Measurements from ENCODE around the gene ZFYVE1.

The ZFYVE1 gene

DNA sequence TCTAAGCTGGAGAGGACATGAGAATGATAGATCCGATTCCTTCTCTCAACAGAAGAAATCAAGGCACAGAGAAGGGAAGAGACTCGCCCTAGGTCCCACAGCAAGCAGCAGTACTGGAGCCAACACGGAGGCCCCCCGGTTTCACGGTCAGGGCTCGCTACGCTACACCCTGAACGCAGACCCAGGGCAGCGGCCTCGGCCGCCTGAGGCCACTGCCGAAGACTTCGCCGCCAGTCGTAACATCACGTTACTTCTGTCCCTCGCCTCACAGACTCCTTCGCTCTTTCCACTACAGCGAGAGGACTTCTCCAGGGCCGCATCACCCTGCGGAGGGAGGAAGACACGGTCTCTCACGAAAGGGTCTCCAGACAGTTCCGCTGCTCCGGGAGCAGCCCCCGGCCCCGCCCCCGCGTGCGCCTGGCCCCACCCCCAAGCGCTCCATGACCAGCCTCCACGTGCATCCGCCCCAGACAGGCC, 101.1 kb downstream of the ZFYVE1 start:
- DNase-seq = no peak
- intact Hi-C loops (cut with DNase I) = no loop called here

DNA sequence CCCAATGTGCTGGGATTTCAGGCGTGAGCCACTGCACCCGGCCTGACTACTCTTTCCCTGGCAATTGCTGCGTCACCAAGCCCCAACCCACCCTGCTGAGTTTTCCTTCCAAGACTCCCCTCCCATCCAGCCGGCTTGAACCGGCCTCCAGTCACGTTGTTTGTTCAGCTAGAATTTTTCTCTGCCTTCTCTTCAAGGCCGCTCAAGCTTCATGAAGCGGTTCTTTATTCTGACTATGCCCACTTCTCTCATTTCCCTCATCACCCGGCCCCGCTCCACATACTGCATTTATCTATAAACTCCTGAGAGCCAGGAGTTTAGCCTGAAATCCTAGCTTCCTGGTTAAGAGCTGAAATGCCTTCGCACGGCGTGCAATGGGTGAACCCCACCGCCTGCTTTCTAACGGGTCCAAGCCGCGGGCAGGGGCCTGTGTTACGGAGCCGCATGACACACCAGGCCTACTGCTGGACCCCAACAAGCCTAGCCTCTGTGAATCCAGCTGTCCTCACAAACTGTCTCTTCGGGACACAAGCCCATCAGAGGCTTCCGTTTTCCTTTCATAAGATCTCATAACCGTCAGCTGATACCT, 101.6 kb downstream of the ZFYVE1 start:
- intact Hi-C loops (cut with DNase I) = no loop called here
- no peak for DNase-seq

DNA sequence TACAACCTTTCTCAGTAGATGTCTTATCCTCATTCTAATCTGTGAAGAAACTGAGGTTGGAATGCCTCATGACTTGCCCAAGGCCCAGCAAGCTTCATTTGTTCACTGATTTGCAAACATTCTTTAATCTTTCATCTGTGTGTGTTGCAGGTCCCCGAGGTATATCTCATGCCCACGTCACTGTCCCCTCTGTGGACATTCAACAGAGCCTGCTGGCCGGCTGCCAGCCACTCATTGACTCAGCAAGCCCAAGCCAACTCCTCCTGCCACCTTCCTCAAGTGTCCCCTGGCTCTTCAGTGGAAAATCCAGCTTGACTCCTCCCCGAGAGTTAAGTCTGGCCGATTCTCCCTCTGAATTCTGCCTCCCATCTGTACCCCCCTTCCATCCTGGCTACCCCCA, 102.6 kb downstream of the ZFYVE1 start:
- intact Hi-C loops (cut with DNase I) = no loop called here
- DNase-seq = no peak

DNA sequence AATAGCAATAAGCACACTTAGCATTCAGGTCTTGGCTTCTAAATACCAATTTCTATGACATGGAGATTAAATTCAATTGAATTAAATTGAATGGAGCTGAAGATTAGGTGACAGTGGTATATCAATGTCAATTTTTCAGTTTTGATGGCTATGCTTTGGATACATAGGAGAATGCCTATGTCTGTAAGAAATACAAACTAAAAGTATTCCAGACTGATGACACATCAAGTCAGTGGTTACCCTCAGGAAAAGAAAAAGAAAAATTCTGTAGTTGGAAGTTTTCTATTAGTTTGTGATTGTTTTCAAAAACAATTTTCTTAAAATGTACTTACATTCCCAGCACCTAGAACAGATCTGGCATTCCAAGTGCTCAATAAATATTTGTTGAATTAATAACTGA, 105.5 kb downstream of the ZFYVE1 start:
- intact Hi-C loops (cut with DNase I) = no loop called here
- no peak for DNase-seq

DNA sequence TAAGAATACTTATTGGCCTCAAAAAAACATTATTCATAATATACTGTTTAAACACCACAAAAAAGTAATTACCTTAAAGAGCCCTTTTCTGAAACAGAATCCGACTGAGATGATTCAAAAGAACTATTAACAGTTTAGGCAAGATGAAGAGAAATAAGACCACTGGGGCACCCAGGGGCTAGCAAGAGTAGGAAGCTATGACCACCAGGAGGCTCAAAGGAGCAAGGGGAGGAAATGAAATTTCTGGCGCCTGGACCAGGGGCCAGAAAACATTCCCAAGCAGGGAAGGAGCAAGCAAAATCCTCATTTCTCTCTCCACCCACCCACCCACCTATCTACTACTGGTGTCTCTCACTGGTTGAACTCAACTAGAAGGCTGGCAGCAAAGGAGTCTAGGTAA, 106.9 kb downstream of the ZFYVE1 start:
- no peak for DNase-seq
- intact Hi-C loops (cut with DNase I) = no loop called here

All from posterior cingulate gyrus (tissue), 11 donors.